GM19328 (cell line): ENCODE measurements around the gene TSPAN9.

Source experiments
- ATAC-seq: cut with Tn5 transposase; IDR thresholded peaks from one replicate; pipeline ENCODE4 v1.9.1; 2021; ENCODE audit warnings: mild to moderate bottlenecking, moderate library complexity; ENCODE audit not compliant: unreplicated experiment

Gene TSPAN9

DNA sequence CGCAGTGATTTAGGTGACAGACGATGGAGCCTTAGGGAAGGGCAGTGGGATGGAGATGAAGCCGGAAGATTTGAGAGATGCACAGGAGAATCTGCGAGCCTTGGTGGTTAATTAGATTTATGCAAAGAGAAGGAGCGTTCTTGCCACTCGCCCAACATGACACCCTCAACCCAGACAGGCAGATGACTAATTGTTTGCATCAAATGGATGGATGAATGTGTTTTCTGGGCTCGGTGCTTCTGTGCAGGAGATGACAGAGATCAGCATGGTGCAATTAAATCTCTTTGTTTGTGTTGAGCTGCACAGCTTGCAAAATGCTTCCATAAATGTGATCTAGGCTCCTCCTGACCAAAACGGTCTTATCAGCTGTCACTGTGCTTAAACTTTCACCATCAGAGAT is 211.5 kb downstream of the TSPAN9 start:
- no peak for ATAC-seq

DNA sequence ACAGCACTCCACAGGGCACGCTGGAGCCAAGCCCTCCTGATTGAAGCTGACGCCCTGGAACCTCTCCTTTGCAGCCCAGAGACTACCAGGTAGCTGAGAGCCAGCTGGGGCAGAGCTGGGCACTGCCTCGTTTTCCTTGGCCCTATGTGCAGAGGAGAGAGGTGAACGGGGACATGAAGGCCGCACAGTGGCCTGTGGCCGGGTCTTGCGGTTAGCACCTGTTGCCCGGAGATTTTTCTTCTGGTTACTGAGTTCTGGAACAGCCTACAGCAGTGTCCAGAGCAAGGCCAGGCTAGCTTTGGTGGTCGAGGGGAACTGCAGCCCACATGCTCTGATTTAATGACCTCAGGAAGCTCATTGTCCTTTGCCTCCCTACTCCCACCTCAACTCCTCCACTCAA is 212.5 kb downstream of the TSPAN9 start:
- ATAC-seq: no peak

DNA sequence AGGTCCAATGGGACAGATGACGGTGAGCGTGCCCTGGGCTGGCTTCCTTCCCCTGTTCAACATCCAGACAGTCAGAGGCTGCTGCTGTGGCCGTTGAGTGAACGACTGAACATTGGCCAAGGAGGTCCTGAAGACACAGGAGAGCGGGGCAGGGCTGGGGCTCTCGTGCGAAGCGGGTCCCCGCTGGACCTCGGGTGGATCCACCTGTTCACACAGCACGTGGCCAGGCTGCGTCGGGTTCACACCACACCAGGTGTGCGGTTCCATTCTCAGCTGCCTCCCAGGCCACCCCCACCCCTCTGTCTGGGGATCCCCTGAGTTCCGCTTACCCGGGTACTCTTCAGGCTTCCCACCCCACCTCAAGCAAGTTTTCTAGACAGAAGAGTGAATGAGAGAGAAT is 214.8 kb downstream of the TSPAN9 start:
- no peak for ATAC-seq

DNA sequence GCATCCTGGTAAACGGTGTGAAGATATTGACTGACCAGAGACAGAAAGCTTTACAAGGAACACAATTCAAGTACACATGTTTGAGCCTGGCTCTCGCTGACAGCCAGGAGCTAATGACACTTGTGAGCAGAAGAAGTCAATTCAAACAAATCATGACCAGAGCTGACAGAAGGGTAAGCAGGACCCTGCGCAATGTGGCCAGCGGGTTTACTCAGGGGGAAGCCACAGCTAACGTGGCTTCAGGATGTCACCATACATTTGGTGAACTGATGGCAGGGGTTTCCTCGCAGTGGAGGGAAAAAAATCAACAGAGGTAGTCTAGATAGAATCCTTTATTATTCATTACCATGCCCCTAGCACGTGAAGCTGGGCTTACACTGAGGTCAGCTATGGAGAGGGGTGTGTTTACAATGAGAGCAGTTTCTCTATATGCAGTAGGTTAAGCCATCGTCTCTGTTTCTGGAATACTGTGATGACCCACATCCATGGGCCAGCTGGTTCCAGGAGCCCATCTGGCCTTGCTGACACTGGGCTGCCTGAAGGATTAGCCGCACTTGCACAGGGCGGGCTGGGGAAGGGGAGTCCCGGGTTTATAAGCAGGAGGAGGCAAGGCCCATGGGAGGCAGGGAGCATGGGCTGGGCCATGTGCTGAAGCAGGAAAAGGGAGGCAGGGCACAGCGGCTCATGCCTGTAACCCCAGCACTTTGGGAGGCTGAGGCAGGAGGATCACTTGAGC is 215.7 kb downstream of the TSPAN9 start:
- ATAC-seq: no peak

DNA sequence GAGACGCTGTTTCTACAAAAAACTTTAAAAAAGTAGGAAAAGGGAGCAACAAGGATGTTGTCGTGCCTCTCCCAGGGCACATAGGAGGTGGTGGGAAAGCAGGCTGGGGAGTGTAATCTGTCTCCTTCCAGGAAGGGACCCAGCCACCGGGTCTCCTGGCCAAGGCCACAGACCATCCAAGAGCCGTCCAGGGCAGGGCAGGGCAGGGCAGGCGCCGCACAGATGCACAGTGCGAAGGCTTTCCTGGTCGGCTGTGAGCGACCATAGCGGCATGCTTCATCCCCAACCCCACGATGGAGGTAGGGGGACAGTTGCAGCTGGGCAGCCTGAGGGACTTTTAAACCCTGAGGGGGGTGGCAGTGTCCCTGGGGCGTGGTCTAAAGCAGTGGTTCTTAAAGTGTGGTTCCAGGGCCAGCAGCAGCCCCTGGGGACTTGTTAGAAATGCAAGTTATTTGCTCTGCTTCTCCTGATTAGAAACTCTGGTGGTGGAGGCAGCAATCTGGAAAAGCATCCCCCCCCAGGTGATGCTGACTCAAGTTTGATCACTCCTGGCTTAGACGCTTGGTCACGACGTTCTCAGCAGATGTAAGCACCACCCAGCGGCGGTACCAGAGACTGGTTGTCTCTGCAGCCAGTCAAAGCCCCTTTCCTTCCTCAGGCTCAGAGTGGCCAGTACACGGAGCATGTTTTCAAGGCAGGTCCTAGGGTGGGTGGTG is 216.4 kb downstream of the TSPAN9 start:
- ATAC-seq: no peak

DNA sequence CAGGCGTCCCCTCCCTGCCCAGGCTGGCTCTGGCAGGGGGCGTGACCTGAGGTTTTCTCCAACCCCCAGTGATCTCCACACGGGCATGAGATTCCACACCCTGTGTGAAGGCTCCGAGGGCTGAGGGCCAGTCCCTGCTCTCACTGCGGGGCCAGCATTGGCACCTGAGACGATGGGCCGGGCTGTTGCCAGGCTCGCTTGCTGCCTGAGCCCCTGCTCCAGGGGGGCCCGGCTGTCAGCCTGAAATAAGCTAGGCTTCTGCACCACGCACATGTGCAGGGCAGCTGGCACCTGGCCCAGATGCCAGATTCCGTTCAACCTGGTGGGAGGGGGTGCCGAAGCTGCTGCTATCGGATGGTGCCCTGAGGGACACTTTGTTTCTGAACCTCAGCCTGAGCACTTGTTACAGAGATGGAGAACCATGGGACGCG is 217.3 kb downstream of the TSPAN9 start:
- no peak for ATAC-seq

DNA sequence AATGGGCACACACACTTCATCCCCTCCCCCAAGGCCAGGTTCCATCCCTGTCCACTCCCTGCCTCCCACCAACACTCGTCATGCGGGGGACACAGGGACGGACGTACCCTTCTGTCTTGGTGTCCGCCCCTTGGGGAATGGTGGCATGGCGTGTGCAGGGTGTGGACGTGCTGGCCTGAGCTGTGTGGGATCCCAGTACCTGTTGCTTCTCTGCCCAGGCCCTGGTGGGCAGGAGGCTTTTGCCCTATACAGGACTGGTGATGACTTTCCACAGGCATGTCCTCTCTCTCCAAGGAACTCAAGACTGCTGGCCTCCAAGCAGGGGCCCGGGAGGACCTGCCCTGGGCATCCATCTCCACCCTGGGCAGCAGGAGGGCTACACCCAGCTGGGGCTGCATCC is 218.0 kb downstream of the TSPAN9 start:
- ATAC-seq: no peak

DNA sequence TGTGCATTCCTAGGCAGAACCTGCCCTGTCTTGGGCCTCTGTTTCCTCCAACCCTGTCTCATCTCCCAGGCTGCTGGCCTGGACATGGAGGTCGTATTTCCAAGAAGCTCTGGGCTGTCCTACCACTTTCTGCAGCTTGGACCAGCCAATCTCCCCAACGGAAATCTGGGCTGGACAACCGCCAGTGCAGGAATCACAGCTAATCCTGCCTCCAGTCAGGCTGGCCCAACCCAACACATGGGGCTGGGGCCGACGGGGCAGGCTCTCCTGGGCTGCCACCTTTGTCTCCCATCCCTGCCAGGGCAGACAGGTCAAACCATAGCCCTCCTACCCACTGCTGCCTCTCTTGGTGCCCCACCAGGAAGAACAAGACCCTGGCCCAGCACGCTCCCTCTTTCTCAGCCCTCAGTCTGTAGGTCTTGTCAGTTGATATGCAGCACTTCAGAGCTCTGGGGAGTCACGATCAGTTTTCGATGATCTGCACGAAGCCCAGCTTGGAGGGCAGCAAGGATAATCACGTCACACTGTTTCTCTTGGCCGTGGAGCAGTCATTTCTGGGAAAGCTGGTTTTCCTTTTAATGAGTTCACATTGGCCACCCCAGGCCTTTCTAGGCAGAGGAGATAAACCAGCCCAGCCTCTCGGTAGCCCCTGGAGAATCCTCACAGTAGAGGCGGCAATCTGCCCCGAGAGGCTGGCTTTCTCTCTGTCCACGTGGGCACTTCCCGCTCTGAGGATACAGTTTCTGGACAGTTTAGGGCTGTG is 218.6 kb downstream of the TSPAN9 start:
- ATAC-seq: no peak

DNA sequence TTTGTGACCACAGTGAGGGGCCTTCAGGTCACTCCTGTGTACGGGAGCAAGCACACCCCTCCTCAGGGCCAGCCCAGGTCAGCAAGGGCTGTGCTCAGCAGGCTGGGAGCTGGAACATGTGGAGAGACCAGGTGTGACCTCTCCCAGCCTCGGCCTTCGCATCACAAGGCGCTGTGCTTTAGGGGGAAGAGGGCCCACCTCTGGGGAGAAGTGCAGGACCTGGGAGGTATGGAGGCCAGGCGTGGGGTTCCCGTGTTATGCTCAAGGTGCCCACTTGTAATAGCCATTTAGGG is 219.2 kb downstream of the TSPAN9 start:
- ATAC-seq: no peak

DNA sequence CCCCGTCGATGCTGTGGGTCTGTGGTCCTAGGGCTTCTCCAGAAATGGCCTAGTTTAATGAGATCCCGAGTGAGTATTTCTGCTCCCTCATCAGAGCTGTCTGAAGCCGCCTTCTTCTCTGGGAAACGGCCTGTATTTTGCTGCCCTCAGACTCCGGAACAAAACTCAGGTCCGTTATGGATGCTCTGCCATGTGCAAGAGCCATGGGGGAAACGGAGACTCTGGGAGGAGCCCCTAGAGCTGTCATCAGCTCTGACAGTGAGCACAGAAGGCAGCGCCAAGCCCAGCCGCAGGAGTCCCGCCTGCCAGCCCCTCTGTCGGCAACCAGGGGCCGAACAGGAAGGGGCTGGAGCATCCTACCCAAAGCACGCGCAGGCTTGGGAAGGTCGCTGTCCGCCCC is 221.4 kb downstream of the TSPAN9 start:
- ATAC-seq: no peak

DNA sequence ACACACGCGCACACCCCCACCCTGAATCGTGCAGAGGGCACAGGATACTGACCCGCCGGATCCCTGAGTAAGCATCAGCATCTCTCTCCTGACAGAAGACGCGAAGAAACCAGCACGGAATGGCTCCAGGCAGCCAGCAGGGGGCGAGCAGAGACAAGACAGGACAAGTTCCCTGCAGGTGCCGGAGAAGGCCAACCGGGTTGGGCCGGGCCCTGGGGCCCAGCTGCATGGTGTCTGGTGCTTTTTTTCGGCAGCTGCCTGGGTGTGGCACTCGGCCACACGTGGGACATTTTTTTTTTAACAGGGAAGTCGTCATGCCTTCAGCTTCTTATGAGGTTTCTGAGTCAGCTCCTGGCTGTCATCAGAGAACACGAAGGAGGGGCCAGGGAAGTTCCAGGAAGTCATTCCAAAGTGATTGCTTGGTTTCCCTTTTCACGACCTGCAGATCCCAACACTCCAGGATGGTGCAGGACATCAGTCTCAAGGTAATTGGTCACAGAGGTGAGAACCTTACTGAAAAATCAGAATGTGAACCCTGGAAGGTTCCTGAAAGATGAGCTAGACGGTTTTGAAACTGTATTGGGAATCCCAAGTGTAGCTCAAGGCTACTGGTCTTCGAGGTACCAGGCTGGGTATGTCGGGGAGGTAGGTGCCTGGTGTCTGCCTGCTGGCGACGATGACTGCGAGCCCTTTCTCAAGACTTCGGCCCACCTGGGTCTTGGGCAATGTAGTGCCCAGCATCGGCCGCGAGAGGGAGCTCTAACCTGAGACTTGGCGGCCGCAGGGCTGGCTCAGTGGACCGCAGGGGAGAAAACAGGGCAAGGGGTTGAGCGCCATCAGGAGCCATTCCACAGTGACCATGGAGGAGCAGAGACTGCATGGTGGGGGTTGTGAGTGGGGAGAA is 223.0 kb downstream of the TSPAN9 start:
- no peak for ATAC-seq

DNA sequence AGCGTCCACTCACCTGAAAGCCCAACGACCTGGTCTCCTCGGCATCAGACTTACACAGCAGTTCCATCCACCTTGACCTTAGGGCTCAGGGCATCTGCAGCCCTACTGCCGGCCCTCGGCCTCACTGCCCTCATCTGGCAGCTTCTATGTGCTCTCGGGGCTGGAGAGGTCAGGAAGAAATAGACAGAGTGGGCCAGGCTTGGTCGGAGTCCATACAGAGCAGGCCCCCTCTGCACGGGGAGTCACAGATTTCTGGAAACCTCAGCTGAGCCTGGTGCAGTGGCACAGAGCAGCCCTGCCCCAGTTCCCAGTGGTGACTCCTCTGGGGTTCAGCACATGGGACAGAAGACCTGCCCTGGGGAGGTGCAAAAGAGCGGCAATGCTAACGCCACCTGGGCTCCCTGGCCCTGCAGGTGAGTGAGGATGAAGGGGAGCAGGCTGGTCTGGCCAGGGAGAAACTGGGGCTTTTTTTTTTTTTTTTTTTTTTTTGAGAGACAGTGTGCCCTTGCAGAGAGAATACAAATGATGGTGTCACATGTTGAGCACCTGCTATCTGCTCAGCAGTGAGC is 223.7 kb downstream of the TSPAN9 start:
- ATAC-seq: no peak

DNA sequence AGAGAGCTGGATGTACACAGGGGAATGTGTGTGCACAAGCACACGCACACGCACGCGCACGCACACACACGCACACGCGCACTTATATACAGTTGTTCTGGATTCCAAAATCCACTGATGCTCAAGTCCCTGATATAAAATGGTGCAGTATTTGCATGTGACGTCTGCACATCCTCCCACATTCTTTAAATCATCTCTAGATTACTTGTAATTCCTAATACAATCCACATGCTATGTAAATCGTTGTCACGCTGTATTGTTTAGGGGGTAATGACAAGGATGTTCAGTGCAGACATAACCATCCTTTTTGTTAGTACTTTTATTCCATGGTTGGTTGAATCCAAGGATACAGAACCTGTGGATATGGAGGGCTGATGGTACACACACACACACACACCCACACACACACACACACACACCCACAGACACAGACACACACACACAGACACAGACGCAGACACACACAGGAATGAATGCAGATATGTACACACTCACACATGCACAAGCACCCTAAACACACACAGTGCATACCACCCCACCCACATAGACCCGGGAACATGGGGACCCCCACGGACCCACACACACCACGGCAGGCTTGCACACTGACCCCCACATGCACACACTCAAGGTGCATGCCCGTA is 225.3 kb downstream of the TSPAN9 start:
- ATAC-seq: no peak

DNA sequence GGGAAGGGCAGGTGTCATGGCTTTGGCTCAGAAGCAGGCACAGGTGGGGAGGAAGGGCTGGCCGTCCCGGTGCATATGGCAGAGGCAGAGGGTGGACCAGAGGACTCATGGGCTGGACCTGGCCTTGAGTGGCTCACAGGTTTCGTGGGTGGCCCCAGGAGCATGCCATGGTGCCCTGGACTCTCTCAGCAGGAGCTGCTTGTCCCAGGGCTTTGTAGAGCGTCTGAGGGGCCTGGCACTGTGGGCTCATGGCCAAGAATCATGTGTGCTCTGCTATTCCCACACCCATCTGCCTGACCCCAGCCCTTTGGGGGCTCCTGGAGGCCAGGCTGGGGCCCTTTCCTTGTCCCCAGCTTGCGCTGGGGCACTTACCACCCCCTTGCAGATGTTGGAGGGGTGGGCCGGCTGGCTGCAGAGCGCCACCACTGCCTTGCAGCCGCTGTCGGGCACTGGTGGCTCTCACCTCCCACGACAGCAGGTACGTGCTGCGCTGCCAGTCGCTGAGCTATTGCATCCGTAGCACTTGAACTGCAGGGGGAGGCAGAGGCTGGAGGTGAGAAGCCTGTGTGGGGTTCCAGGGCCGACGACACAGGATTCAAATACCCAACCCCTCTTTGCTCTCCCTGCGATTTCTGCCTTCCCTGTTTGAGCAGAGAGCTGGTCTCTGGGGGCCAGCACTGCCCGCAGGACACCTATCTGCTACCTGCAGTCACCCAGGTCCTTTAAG is 226.4 kb downstream of the TSPAN9 start:
- ATAC-seq: no peak

DNA sequence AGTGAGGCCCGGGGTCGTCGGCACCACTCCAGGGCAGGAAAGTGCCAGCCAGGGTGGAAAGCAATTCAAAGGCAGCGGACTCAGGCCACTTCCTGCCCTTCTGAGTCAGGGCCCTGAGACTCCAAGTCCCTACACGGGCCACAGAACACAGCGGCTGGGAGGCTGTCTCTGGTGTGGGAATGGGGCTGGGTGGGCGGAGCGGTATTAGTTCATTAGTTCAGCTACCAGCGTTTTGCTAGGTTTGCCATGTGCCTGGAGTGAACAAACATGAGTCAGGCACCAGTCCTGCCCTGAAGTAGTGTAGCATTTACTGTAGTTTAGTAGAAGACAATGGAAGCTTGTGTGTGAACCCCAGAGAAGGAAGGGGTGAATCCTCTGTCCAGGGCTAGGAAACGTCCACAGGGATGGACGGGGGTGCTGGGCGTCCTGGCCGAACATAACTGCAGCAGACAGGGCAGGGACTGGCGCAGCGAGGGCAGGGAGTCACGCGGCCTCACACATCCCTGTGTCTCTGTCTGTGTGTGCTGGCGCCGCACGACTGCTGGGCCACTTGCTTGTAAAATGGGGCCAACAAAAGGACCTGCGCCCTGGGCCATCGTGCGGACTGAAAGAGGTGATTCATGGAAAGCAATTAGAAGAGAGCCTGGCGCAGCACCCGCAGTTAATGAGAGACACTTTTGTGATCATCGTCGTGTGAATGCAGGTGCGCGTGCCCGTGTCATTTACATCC is 227.4 kb downstream of the TSPAN9 start:
- ATAC-seq: no peak

DNA sequence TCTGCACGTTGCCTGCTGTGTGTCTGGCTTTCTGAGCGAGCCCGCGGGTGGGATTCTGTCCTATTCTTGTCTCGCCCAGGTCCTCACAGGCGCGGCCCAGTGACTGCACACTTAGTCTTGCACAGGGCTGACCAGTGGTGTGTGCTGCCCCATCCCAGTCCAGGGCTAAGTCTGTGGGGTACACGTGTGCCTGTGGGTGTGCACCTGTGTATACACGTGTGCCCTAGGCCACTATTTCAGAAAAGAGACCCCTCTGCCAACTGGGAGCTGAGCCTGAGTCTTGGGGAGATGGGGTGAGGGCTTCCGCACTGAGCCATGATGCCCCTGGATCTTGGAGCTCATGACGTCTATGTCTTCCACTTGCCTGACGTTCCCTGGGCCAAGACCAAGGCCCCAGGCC is 228.3 kb downstream of the TSPAN9 start:
- ATAC-seq: no peak

DNA sequence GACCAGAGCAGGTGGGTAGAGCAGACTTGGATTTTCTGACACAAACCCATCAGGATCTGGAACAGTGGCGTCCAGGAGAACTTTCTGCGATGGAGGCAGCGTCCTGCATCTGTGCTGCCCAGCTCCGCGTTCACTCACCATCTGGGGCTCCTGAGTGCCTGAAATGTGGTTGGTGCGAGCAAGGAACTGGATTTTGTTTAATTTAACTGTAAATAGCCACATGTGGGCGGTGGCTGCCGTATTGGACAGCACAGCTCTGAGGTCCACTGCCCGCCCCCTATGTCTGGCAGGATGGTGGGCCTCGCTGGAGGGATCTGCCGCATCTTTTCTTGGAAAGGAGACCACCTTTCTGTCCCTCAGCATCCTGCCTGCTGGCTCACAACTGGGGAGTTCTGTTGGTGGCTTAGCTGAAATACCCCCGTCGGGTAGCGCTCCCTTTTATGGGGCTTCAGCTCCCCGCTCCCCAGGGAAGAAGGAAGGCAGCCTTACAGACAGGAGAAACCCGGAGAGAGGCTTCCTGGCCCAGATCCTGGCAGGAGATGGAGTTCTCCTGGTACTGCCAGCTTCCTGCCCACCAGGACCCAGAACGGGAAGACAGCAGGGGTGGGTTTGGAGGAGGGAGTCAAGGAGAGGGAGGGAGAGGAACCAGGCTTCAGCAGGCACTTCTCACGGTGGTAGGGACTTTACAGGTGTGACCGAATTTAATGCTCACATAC is 228.9 kb downstream of the TSPAN9 start:
- no peak for ATAC-seq

DNA sequence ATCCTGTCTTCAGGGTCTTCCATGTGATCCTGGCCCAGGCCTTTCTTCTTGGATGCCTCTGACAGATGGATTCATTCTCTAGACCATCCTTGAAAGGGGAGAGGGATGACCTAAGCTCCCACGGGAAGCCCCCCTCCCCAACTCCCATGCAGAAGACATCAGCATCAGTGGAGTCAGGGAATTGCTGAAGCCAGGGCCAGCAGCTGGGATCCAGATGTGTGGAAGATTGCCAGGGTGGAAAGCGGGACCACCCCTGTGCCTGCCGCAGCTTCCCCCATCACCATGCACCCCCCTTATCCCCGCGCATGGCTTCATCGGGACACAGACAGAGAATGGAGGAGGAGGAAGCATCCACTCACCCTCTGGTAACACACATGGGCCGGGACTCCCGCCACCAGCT is 230.2 kb downstream of the TSPAN9 start:
- no peak for ATAC-seq
